KOPT-K1 (cell line): ENCODE results near the gene FILIP1L.

ENCODE experiments used
- H3K27ac ChIP-seq: fragments of 200-600 bp; sonication (generic); 2 replicates; pipeline ENCODE4 v1.5.1; 2016; ENCODE audit warnings: antibody characterized with exemption, mild to moderate bottlenecking, low read depth, low read length; ENCODE audit not compliant: poor library complexity, severe bottlenecking
- H3K36me3 ChIP-seq: fragments of 200-600 bp; sonication (generic); 2 replicates; pipeline ENCODE4 v1.5.1; 2017; ENCODE audit warnings: antibody characterized with exemption, mild to moderate bottlenecking, low read length, moderate library complexity; ENCODE audit not compliant: insufficient read depth
- H3K9me3 ChIP-seq: fragments of 200-600 bp; sonication (generic); 2 replicates; pipeline ENCODE4 v1.5.1; 2017; ENCODE audit warnings: antibody characterized with exemption, low read length, mild to moderate bottlenecking; ENCODE audit not compliant: insufficient read depth, poor library complexity, severe bottlenecking

The FILIP1L gene

GRCh38 chr3:99984668-99985067 is 129.6 kb downstream of the FILIP1L start:
- no peak overlapping the region for H3K27ac ChIP-seq
- H3K36me3 ChIP-seq = no peaks in the 10 kb centered on the region
- no peaks in the 10 kb centered on the region for H3K9me3 ChIP-seq

GRCh38 chr3:99984139-99984538 is 130.2 kb downstream of the FILIP1L start:
- no peak overlapping the region for H3K27ac ChIP-seq
- H3K9me3 ChIP-seq = no peaks in the 10 kb centered on the region
- no peaks in the 10 kb centered on the region for H3K36me3 ChIP-seq

- Histone ChIP-seq H3K27ac (no peak overlapping the region), H3K9me3 (no peaks in the 10 kb centered on the region), H3K36me3 (no peaks in the 10 kb centered on the region)
These were observed 131.7 kb downstream of the FILIP1L start for GRCh38 chr3:99982650-99983049.

GRCh38 chr3:99981138-99981537 is 133.2 kb downstream of the FILIP1L start:
- no peak overlapping the region for H3K27ac ChIP-seq
- H3K36me3 ChIP-seq = no peaks in the 10 kb centered on the region
- H3K9me3 ChIP-seq = no peaks in the 10 kb centered on the region

GRCh38 chr3:99980606-99981005 is 133.7 kb downstream of the FILIP1L start:
- H3K27ac ChIP-seq = no peak overlapping the region
- no peaks in the 10 kb centered on the region for H3K36me3 ChIP-seq
- no peaks in the 10 kb centered on the region for H3K9me3 ChIP-seq

GRCh38 chr3:99978221-99978620 is 136.1 kb downstream of the FILIP1L start:
- no peaks in the 10 kb centered on the region for H3K36me3 ChIP-seq
- H3K9me3 ChIP-seq = no peaks in the 10 kb centered on the region
- no peak overlapping the region for H3K27ac ChIP-seq

- H3K9me3 ChIP-seq = no peaks in the 10 kb centered on the region
- no peak overlapping the region for H3K27ac ChIP-seq
- no peaks in the 10 kb centered on the region for H3K36me3 ChIP-seq
These were observed 137.7 kb downstream of the FILIP1L start for GRCh38 chr3:99976584-99976983.

- no peak overlapping the region for H3K27ac ChIP-seq
- no peaks in the 10 kb centered on the region for H3K9me3 ChIP-seq
- H3K36me3 ChIP-seq = no peaks in the 10 kb centered on the region
These were observed 139.3 kb downstream of the FILIP1L start for GRCh38 chr3:99974989-99975388.

- no peaks in the 10 kb centered on the region for H3K36me3 ChIP-seq
- no peak overlapping the region for H3K27ac ChIP-seq
- H3K9me3 ChIP-seq = no peaks in the 10 kb centered on the region
These were observed 141.8 kb downstream of the FILIP1L start for GRCh38 chr3:99972380-99973104.

GRCh38 chr3:99971761-99972160 is 142.5 kb downstream of the FILIP1L start:
- Histone ChIP-seq H3K9me3 (no peaks in the 10 kb centered on the region), H3K36me3 (no peaks in the 10 kb centered on the region), H3K27ac (no peak overlapping the region)

GRCh38 chr3:99970198-99970597 is 144.1 kb downstream of the FILIP1L start:
- Histone ChIP-seq H3K36me3 (no peaks in the 10 kb centered on the region), H3K27ac (no peak overlapping the region), H3K9me3 (no peaks in the 10 kb centered on the region)

GRCh38 chr3:99969136-99969535 is 145.2 kb downstream of the FILIP1L start:
- no peaks in the 10 kb centered on the region for H3K36me3 ChIP-seq
- no peaks in the 10 kb centered on the region for H3K9me3 ChIP-seq
- no peak overlapping the region for H3K27ac ChIP-seq

GRCh38 chr3:99967796-99968195 is 146.5 kb downstream of the FILIP1L start:
- Histone ChIP-seq H3K36me3 (no peaks in the 10 kb centered on the region), H3K27ac (no peak overlapping the region), H3K9me3 (no peaks in the 10 kb centered on the region)

- Histone ChIP-seq H3K9me3 (no peaks in the 10 kb centered on the region), H3K36me3 (no peaks in the 10 kb centered on the region), H3K27ac (no peak overlapping the region)
These were observed 147.5 kb downstream of the FILIP1L start for GRCh38 chr3:99966662-99967416.

- Histone ChIP-seq H3K27ac (no peak overlapping the region), H3K36me3 (no peaks in the 10 kb centered on the region), H3K9me3 (no peaks in the 10 kb centered on the region)
These were observed 148.5 kb downstream of the FILIP1L start for GRCh38 chr3:99965681-99966408.
